GM10847 (cell line): Measurements from ENCODE around the gene HDDC2.

Experiments
- POLR2A ChIP-seq: IDR thresholded peaks from 2 replicates; pipeline ENCODE4 v1.6.1; 2011; ENCODE audit not compliant: insufficient read length; ENCODE audit errors: extremely low read depth

HDDC2 gene

DNA sequence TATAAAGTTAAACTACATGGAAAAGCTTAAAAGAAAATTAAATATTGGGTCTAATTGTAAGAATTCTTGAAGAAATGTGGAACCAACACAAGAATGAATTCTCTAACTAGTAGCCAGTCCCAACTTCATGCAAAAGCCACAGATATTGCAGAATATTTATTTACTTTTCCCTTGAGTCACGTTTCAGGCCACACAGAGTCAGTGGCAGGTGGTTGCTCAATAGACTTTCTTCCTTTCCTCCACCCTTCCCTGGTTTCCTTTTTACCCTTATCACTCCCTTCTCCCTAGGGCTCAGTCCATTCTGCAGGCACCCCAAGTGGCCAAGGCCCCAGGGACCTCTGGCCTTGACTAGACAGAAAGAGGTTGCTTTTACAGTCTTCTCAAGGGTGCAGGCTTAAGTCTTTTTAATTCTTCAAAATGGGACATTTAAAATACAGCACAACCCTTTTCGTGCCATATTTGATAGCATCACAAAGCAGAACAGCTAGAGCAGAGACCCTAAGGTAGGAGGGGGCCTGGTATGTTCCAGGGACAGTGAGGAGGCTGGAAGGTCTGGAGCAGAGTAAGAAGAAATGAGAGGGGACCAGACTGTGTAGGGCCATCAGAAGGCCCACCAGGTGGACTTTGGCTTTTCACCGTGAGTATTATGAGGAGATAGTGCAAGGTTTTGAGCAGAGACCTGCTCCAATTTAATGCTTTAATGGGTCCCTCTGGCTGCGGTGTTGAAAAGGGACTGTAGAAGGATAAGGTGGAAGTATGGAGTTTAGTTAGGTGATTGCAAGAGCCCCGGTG, 65.0 kb downstream of the HDDC2 start:
- TF ChIP-seq POLR2A, result no peak

DNA sequence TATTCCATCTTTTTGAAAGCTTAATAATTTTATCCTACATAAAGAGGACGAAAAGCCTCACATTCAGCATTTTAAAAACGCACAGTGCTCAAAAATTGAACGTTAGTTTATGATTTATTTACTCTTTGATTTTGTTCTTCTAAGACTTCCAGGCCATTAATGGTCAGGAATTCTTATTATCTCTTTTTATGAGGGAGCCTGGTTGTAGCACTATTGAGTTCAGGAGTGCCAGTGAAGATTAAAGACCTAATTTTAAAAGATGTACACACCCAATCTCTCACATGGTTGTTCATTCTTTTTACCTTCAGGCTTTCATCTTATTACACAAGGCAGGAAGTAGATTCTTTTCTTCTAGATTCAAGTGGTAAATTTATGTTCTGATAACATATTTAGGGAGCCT, 68.6 kb downstream of the HDDC2 start:
- TF ChIP-seq POLR2A, result no peak

DNA sequence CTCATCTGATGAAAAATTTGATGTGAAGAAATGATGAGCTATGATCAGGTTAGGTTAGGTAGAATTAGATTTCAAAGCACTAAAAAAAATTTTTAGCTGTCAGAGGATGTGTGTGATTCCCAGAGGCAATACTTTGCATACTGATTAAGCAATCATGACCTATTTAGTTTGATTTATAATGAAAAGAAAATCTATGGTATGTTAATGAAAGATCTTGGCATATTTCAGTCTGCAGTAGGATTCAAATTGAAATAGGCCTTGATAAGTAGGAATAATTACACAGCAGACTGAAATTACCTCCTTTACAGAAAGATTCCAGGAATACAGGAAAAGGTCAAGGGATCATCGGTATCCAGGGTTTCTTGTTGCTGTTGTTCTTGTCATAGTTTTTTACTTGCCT, 69.3 kb downstream of the HDDC2 start:
- no peak for TF ChIP-seq POLR2A

DNA sequence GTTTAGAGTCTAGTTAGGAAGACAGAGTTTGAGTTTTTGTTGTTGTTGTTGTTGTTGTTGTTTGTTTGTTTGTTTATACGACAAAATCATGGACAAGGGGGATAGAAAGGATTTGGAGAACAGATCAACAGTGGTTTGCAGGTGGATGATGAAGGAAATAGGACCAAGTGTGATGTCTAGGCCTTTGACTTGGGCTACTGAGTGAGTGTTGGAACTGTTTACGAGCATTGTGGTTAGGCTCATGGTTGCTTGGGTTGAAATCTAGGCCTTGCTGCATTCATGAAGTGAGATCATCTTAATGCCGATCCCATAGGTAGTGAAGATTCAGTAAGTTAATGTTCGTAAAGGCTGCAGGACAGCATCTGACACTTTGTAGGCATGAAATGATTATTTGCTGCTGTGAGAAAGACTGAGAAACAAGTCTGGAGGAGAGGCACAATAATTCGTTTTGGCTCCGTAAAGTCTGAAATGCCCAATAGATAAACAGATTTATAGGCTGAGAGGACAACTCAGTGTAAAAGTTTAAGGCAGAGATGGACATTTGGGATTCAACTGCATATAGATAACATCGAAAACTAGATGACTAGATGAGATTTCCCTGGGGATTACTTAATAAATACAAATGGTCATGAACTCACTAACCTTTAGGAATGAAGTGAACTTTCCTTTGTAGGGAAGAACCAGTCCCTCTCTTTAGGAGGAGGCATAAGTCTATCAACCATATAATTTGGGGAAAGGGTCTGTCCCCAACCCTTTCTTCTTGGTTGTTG, 70.0 kb downstream of the HDDC2 start:
- no peak for TF ChIP-seq POLR2A

DNA sequence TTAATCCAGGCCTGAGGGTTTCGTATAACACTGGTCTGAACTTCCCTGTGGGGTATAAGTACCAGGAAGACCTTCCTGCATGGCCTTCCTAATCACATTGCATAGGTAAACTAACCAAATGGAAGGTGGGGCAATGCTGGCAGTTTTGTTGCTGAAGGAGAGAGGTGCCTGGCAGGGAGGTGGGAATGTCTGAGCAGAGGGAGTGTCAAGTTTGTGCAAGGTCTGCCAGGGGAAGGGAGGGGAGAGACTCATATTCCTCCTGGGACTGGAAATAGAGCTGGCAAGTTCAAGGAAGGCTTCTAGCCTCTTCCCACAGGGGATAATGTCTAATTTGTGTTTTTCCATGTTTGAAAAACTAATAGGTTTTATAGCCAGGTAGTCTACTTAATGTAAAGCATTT, 70.6 kb downstream of the HDDC2 start:
- no peak for TF ChIP-seq POLR2A

DNA sequence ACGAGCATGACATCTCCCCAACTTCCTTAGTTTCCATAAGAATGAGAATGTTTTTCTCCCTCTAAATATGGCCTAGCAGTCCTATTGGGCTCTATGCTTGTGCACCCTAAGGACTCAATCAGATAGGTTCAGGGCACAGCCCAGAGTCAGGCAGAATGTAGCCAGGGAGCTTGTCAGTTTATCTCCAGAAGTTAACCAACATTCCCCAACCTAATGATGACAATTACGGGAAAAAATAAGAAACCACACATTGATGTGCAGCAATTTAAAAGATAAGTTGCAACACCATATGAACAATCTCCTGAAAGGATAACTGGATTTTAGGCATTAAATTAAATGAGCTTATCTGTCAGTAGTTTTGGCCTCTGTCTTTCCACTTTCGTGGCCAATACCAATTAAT, 71.1 kb downstream of the HDDC2 start:
- no peak for TF ChIP-seq POLR2A

DNA sequence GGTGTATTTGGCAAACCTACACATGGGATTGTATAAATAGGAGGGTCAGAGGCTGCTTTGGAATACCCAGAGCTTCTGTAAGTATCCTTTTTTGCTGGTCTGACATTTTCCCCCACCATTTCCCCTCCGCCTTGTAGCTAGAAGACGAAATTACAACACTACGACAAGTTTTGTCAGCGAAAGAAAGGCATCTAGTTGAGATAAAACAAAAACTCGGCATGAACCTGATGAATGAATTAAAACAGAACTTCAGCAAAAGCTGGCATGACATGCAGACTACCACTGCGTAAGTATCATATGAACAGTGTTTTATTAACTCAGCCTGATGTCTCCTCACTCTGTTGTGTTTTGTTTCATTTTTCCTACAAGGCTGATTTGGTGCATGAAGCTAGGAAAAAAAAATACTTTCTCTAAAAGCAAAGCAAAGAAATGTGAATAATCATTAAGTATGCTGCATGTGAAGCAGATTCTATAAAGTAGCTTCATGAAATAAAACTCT, 72.7 kb downstream of the HDDC2 start:
- no peak for TF ChIP-seq POLR2A

DNA sequence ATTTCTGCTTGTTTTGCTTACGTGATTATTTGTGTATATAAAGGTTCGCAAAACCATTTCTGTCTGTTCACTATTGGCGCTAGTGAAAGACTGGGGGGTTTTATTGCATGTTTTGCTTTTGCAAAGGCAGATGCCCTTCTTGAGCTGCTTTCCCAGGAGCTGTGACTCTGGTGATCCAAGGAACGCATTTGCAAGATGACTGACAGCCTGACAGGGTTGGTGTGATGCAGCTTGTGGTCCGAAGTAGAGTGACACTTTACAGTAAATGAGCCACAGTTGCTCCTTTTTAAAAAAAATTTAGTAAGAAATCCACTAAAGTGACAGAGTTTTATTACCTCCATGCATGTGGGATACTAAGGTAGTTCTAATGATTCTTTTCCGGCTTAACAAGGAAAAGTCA, 74.5 kb downstream of the HDDC2 start:
- no peak for TF ChIP-seq POLR2A
